ENCODE results near the gene ING1.

The ING1 gene

GRCh38 chr13:110706570-110707372 lies 6.7 kb upstream of the ING1 start:
- no peak for TF ChIP-seq CTCF (IDR thresholded peaks at IDR 0.05; ENCODE audit: low read depth, low read length, missing control alignments)
- H3K4me3 ChIP-seq (replicated peaks; ENCODE audit: low read depth, low read length), result peak overlapping the region; percentile 60
- DNase-seq (ENCODE audit: extremely low read depth, low read depth), result no peak

GRCh38 chr13:110712081-110712848 lies 1.2 kb upstream of the ING1 start:
- peak; percentile 37 for DNase-seq (ENCODE audit: extremely low read depth, low read depth)
- peak overlapping the region; percentile 86 for H3K4me3 ChIP-seq (replicated peaks; ENCODE audit: low read depth, low read length)
- no peak for TF ChIP-seq CTCF (IDR thresholded peaks at IDR 0.05; ENCODE audit: low read depth, low read length, missing control alignments)

- peak; percentile 97 for DNase-seq (ENCODE audit: extremely low read depth, low read depth)
- no peak for TF ChIP-seq CTCF (IDR thresholded peaks at IDR 0.05; ENCODE audit: low read depth, low read length, missing control alignments)
- peak overlapping the region; percentile 86 for H3K4me3 ChIP-seq (replicated peaks; ENCODE audit: low read depth, low read length)
Measured at GRCh38 chr13:110712849-110713641, 455 bp upstream of the ING1 start.

GRCh38 chr13:110713981-110714796 lies 689 bp downstream of the ING1 start:
- DNase-seq (ENCODE audit: extremely low read depth, low read depth), result no peak
- no peak for TF ChIP-seq CTCF (IDR thresholded peaks at IDR 0.05; ENCODE audit: low read depth, low read length, missing control alignments)
- H3K4me3 ChIP-seq (replicated peaks; ENCODE audit: low read depth, low read length), result peak overlapping the region; percentile 86

- DNase-seq (ENCODE audit: extremely low read depth, low read depth), result no peak
- peak overlapping the region; percentile 86 for H3K4me3 ChIP-seq (replicated peaks; ENCODE audit: low read depth, low read length)
- no peak for TF ChIP-seq CTCF (IDR thresholded peaks at IDR 0.05; ENCODE audit: low read depth, low read length, missing control alignments)
Measured at GRCh38 chr13:110714797-110715394, 1.4 kb downstream of the ING1 start.
